Measurements from ENCODE around the gene FAM200A. TPM values are rescaled to one million over a fixed set of nuclear protein-coding genes. Genes with fewer than 3 reads are reported as not detected.

FAM200A gene
- total and polyA plus RNA-seq, 2 of the 13 experiments (the other 11 are each of a cell fraction or from before 2014, with no cell fraction given): 4.7 to 6.3 TPM

GRCh38 chr7:99558306-99559174 is 6.6 kb upstream of the FAM200A start, which contains the start of gene ZNF655 (continued):
- TF ChIP-seq KLF15 (CRISPR knock-in tag; IDR thresholded peaks at IDR 0.05; ENCODE audit: borderline replicate concordance): peak; percentile 68; the same call in 1 of the 2 replicates
- no peak for TF ChIP-seq ZNF30 (CRISPR knock-in tag; IDR thresholded peaks at IDR 0.05)
- no peak for TF ChIP-seq ZNF180 (CRISPR knock-in tag; IDR thresholded peaks at IDR 0.05; ENCODE audit: borderline replicate concordance, low read depth)
- peak; percentile 65 for TF ChIP-seq TBX2 (CRISPR knock-in tag; IDR thresholded peaks at IDR 0.05; ENCODE audit: borderline replicate concordance)
- TF ChIP-seq MLX (CRISPR knock-in tag; IDR thresholded peaks at IDR 0.05): 0 out of 2 replicates have a peak, but pooled peaks have one; percentile 6
- TF ChIP-seq RBAK (CRISPR knock-in tag; IDR thresholded peaks at IDR 0.05): no peak
- no peak for TF ChIP-seq TFAP4 (IDR thresholded peaks at IDR 0.05; ENCODE audit: borderline replicate concordance, low read depth)
- peak; percentile 85; the same call in 1 of the 2 replicates for TF ChIP-seq ZNF792 (CRISPR knock-in tag; IDR thresholded peaks at IDR 0.05)
- no peak; the same call in 1 of the 2 replicates for TF ChIP-seq ZMYM3 (CRISPR knock-in tag; IDR thresholded peaks at IDR 0.05)
- no peak for TF ChIP-seq MTA3 (CRISPR knock-in tag; IDR thresholded peaks at IDR 0.05)
- TF ChIP-seq GFI1 (CRISPR knock-in tag; IDR thresholded peaks at IDR 0.05; ENCODE audit: borderline replicate concordance): no peak
- TF ChIP-seq MAFF (IDR thresholded peaks at IDR 0.05; ENCODE audit: low read depth, low read length): no peak
- TF ChIP-seq TEAD2 (CRISPR knock-in tag; IDR thresholded peaks at IDR 0.05): no peak
- TF ChIP-seq ZNF687 (CRISPR knock-in tag; IDR thresholded peaks at IDR 0.05): peak; percentile 94
- peak; percentile 88 for TF ChIP-seq PHF20 (CRISPR knock-in tag; IDR thresholded peaks at IDR 0.05)
- no peak for TF ChIP-seq ZNF83 (CRISPR knock-in tag; IDR thresholded peaks at IDR 0.05; ENCODE audit: borderline replicate concordance)
- TF ChIP-seq RELA (CRISPR knock-in tag; IDR thresholded peaks at IDR 0.05): peak; percentile 20; the same call in 1 of the 2 replicates
- no peak; the same call in 1 of the 2 replicates for TF ChIP-seq SOX13 (IDR thresholded peaks at IDR 0.05)
- no peak for TF ChIP-seq SOX13 (CRISPR knock-in tag; conservative IDR thresholded peaks at IDR 0.05 in 1 of 2, IDR thresholded peaks at IDR 0.05 in 1 of 2)
- no peak for TF ChIP-seq ZNF432 (CRISPR knock-in tag; IDR thresholded peaks at IDR 0.05; ENCODE audit: borderline replicate concordance)
- TF ChIP-seq ZNF446 (CRISPR knock-in tag; IDR thresholded peaks at IDR 0.05): peak; percentile 33; the same call in 1 of the 2 replicates
- TF ChIP-seq ZNF441 (CRISPR knock-in tag; IDR thresholded peaks at IDR 0.05; ENCODE audit: borderline replicate concordance): no peak; the same call in 1 of the 2 replicates
- no peak for TF ChIP-seq E2F2 (CRISPR knock-in tag; IDR thresholded peaks at IDR 0.05; ENCODE audit: borderline replicate concordance)
- peak; percentile 30; the same call in 1 of the 2 replicates for TF ChIP-seq ZNF225 (CRISPR knock-in tag; IDR thresholded peaks at IDR 0.05)

Measured in HepG2 (cell line).